ENCODE measurements around the gene SCUBE1. TPM values are rescaled to one million over a fixed set of nuclear protein-coding genes. Genes with fewer than 3 reads are reported as not detected.

The SCUBE1 gene
- total and polyA plus RNA-seq, 2 of the 4 experiments (the other 2 are of a cell fraction), result not detected

- H3K4me3 ChIP-seq (ENCODE audit: insufficient read depth, low read depth, low read length), result no peak overlapping the region
- H3K36me3 ChIP-seq (ENCODE audit: control insufficient read depth, insufficient read depth, low read length), result no peaks in the 10 kb centered on the region
- no peak overlapping the region for H4K5ac ChIP-seq (ENCODE audit: low read depth, low read length)
- dilution Hi-C loops (cut with HindIII; ENCODE audit: low sequenced_read_pairs, unreplicated experiment), result no loop called here
- no peak overlapping the region for H3K4ac ChIP-seq (ENCODE audit: low read depth, low read length)
- no peak overlapping the region for H3K56ac ChIP-seq (ENCODE audit: extremely low read depth, insufficient read depth, low read length)
- H3K18ac ChIP-seq (ENCODE audit: low read depth, low read length), result no peak overlapping the region
- no peak overlapping the region for H3K23ac ChIP-seq (ENCODE audit: low read depth, low read length)
- H3K9ac ChIP-seq (ENCODE audit: low read depth, low read length), result no peak overlapping the region
- no peak overlapping the region for H2BK5ac ChIP-seq (ENCODE audit: low read depth, low read length, poor library complexity, severe bottlenecking)
- no peak overlapping the region for H2AK5ac ChIP-seq (ENCODE audit: low read depth, low read length)
- no peak overlapping the region for H2AK9ac ChIP-seq (replicated peaks; ENCODE audit: low read depth, low read length, poor library complexity)
- no peak overlapping the region for H3K14ac ChIP-seq (replicated peaks; ENCODE audit: low read depth, low read length)
- ATAC-seq (ENCODE audit: low read depth) (no peak; the same call in 1 of the 2 replicates), DNase-seq (no peak)
- no peaks in the 10 kb centered on the region for H3K79me1 ChIP-seq (ENCODE audit: low read depth in 1 of 2, low read length in 2 of 2)
- TF ChIP-seq SMC3 (IDR thresholded peaks at IDR 0.05; ENCODE audit: low read depth, low read length) (no peak), MXI1 (IDR thresholded peaks at IDR 0.05; ENCODE audit: borderline replicate concordance, low read depth, low read length) (no peak), POLR2A (IDR thresholded peaks at IDR 0.05; ENCODE audit: low read depth, low read length) (no peak), RCOR1 (IDR thresholded peaks at IDR 0.05; ENCODE audit: insufficient replicate concordance, low read length) (no peak), FOS (IDR thresholded peaks at IDR 0.05; ENCODE audit: low read depth, low read length) (no peak), MAZ (IDR thresholded peaks at IDR 0.05; ENCODE audit: borderline replicate concordance, low read depth, low read length) (no peak), CTCF (conservative IDR thresholded peaks at IDR 0.05; ENCODE audit: low read depth, low read length) (no peak), MAFK (IDR thresholded peaks at IDR 0.05; ENCODE audit: low read depth, low read length) (no peak), CEBPB (IDR thresholded peaks at IDR 0.05; ENCODE audit: low read depth, low read length) (no peak), USF2 (IDR thresholded peaks at IDR 0.05; ENCODE audit: low read depth, low read length) (no peak), CHD1 (IDR thresholded peaks at IDR 0.05; ENCODE audit: low read depth, low read length) (no peak), BHLHE40 (IDR thresholded peaks at IDR 0.05; ENCODE audit: low read depth, low read length) (no peak)
- intact Hi-C loops (cut with micrococcal nuclease), result no loop called here
- H2BK15ac ChIP-seq (ENCODE audit: low read depth, low read length), result no peak overlapping the region
- H3K27ac ChIP-seq (ENCODE audit: insufficient read depth, low read length), result no peak overlapping the region
- no peak overlapping the region for H4K91ac ChIP-seq (ENCODE audit: insufficient read depth, low read depth, low read length)
- H2AFZ ChIP-seq (replicated peaks; ENCODE audit: low read length, poor library complexity), result no peak overlapping the region
- ChIA-PET CTCF (no interaction called here), POLR2A (ENCODE audit: unreplicated experiment) (no interaction called here)
- H3K9me1 ChIP-seq (ENCODE audit: insufficient read depth, low read length), result no peaks in the 10 kb centered on the region
- H3K4me2 ChIP-seq (ENCODE audit: low read depth, low read length), result no peak overlapping the region
- BruUV-seq (replicated peaks), result no TSS peak
- no peak overlapping the region for H4K8ac ChIP-seq (ENCODE audit: low read depth in 2 of 2, low read length in 2 of 2)
- H4K20me1 ChIP-seq (ENCODE audit: insufficient read depth, low read length), result no peaks in the 10 kb centered on the region
- no peak overlapping the region for H2BK20ac ChIP-seq (ENCODE audit: low read depth, low read length)
- 51% methylated on average over 8 of the region's 22 CpGs; no CpG with 5 or more reads in 1 of the 2 experiments for WGBS, 2 experiments (ENCODE audit: extremely low coverage in 2 of 2, insufficient read length in 1 of 2)
- H3K27me3 ChIP-seq (ENCODE audit: control insufficient read depth, insufficient read depth, low read length), result peaks cover 25% of the 10 kb centered on the region; the same call in 1 of the 2 replicates
- in situ Hi-C loops (cut with MboI; ENCODE audit: low sequenced_read_pairs), result no loop called here
- no peaks in the 10 kb centered on the region for H3K9me3 ChIP-seq (ENCODE audit: control insufficient read depth, insufficient read depth, low read length)
- 0 out of 2 replicates have a peak, but pooled peaks cover 2% of the 10 kb centered on the region for H3K4me1 ChIP-seq (ENCODE audit: control insufficient read depth, insufficient read depth, low read length)
- H2BK120ac ChIP-seq (ENCODE audit: low read depth, low read length), result no peak overlapping the region
These were observed 145.8 kb downstream of the SCUBE1 start for GRCh38 chr22:43197271-43197941.

Measured in IMR-90 (cell line).